ENCODE results near the gene AFDN. TPM values are rescaled to one million over a fixed set of nuclear protein-coding genes. Genes with fewer than 3 reads are reported as not detected.
"Not testable (repeated sequence)": the region's sequence is repeated elsewhere in the genome, so short reads cannot be mapped to it uniquely, and the experiment has no call there.

Gene AFDN
- total RNA-seq, 1 donor from 2014 or later, result 102 TPM

GRCh38 chr6:167973148-167973885 lies 146.6 kb downstream of the AFDN start:
- no peaks in the 10 kb centered on the region for H3K9me3 ChIP-seq (ENCODE audit: insufficient read depth, low read depth, low read length)
- no peaks in the 10 kb centered on the region for H3K36me3 Mint-ChIP-seq (ENCODE audit: low read depth, unreplicated experiment)
- no peak overlapping the region for H3K4me2 ChIP-seq (ENCODE audit: low read length)
- no peak for FAIRE-seq
- no peak overlapping the region for H2AFZ ChIP-seq (ENCODE audit: low read depth, low read length)
- TF ChIP-seq CTCF (IDR thresholded peaks at IDR 0.05; ENCODE audit: insufficient read depth, low read depth, low read length) (no peak), EZH2 (IDR thresholded peaks at IDR 0.05; ENCODE audit: insufficient read depth, low read length) (no peak)
- H3K9ac ChIP-seq (ENCODE audit: low read length), result no peak overlapping the region
- peaks cover 2% of the 10 kb centered on the region for H3K36me3 ChIP-seq (ENCODE audit: insufficient read depth, low read length)
- DNase-seq (ENCODE audit: low read depth), result no peak
- H3K4me1 ChIP-seq (ENCODE audit: insufficient read depth, low read length), result peaks cover 5% of the 10 kb centered on the region
- no peaks in the 10 kb centered on the region for H3K27me3 Mint-ChIP-seq (ENCODE audit: low read depth, unreplicated experiment)
- H3K4me3 ChIP-seq (ENCODE audit: insufficient read depth, low read depth, low read length), result no peak overlapping the region
- H4K20me1 ChIP-seq (ENCODE audit: insufficient read depth, low read length), result no peaks in the 10 kb centered on the region
- no peaks in the 10 kb centered on the region for H3K9me3 Mint-ChIP-seq (ENCODE audit: unreplicated experiment)
- H3K4me1 Mint-ChIP-seq (ENCODE audit: low read depth, unreplicated experiment), result peaks cover 12% of the 10 kb centered on the region
- no peak overlapping the region for H3K27ac Mint-ChIP-seq (ENCODE audit: unreplicated experiment)
- H3K4me3 Mint-ChIP-seq (ENCODE audit: unreplicated experiment), result no peak overlapping the region
- no peaks in the 10 kb centered on the region for H3K27me3 ChIP-seq (ENCODE audit: insufficient read depth, low read length)
- H3K27ac ChIP-seq (ENCODE audit: low read depth, low read length), result no peak overlapping the region
- no peaks in the 10 kb centered on the region for H3K79me2 ChIP-seq (ENCODE audit: insufficient read depth, low read length)

DNA sequence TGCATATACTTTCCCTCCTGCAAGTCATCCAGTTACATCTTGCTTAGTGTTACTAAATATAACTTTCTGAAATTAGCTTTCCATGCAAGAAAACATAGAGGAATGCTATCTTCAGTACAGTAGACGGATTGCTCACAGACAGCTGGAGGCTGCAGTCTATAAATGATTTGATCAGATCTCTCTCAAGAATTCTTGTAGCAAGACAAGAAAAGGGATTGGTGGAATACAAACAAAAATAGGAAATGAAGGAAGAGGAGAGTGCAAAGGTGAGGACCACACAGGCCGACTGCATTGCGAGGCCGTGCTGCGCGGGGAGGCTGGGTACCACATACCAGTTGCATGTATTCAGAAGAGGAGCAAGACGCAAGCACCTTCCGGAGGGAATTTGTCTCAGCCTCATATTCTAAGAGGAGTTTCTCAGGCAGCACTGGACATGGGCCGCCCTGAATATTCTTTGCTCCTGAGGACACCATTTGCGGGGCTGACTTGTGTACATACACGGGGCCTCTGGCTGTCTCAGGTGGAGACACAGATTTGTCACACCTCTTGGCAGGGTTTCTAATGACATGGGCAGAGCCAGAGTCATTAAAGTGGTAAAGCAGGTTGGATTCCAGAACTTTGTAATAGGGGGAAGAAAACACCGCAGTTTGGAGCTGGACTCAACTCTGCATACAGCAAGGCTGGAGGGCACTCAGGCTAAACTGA lies 148.1 kb downstream of the AFDN start:
- Histone ChIP-seq H3K27me3 (ENCODE audit: insufficient read depth, low read length) (no peaks in the 10 kb centered on the region), H3K9ac (ENCODE audit: low read length) (peak overlapping the region; percentile 20), H3K27ac (ENCODE audit: low read depth, low read length) (peak overlapping the region; percentile 13), H3K79me2 (ENCODE audit: insufficient read depth, low read length) (no peaks in the 10 kb centered on the region), H3K4me3 (ENCODE audit: insufficient read depth, low read depth, low read length) (no peak overlapping the region), H3K4me2 (ENCODE audit: low read length) (peak overlapping the region; percentile 56), H2AFZ (ENCODE audit: low read depth, low read length) (no peak overlapping the region), H3K9me3 (ENCODE audit: insufficient read depth, low read depth, low read length) (no peaks in the 10 kb centered on the region), H3K36me3 (ENCODE audit: insufficient read depth, low read length) (peaks cover 2% of the 10 kb centered on the region), H4K20me1 (ENCODE audit: insufficient read depth, low read length) (no peaks in the 10 kb centered on the region), H3K4me1 (ENCODE audit: insufficient read depth, low read length) (peaks cover 5% of the 10 kb centered on the region)
- peak overlapping the region; percentile 2 for H3K4me3 Mint-ChIP-seq (ENCODE audit: unreplicated experiment)
- DNase-seq (ENCODE audit: low read depth) (no peak), FAIRE-seq (no peak)
- no peaks in the 10 kb centered on the region for H3K9me3 Mint-ChIP-seq (ENCODE audit: unreplicated experiment)
- H3K27ac Mint-ChIP-seq (ENCODE audit: unreplicated experiment), result no peak overlapping the region
- no peak for TF ChIP-seq CTCF (IDR thresholded peaks at IDR 0.05; ENCODE audit: insufficient read depth, low read depth, low read length)
- TF ChIP-seq EZH2 (IDR thresholded peaks at IDR 0.05; ENCODE audit: insufficient read depth, low read length), result no peak
- no peaks in the 10 kb centered on the region for H3K36me3 Mint-ChIP-seq (ENCODE audit: low read depth, unreplicated experiment)
- no peaks in the 10 kb centered on the region for H3K27me3 Mint-ChIP-seq (ENCODE audit: low read depth, unreplicated experiment)
- peaks cover 12% of the 10 kb centered on the region for H3K4me1 Mint-ChIP-seq (ENCODE audit: low read depth, unreplicated experiment)

DNA sequence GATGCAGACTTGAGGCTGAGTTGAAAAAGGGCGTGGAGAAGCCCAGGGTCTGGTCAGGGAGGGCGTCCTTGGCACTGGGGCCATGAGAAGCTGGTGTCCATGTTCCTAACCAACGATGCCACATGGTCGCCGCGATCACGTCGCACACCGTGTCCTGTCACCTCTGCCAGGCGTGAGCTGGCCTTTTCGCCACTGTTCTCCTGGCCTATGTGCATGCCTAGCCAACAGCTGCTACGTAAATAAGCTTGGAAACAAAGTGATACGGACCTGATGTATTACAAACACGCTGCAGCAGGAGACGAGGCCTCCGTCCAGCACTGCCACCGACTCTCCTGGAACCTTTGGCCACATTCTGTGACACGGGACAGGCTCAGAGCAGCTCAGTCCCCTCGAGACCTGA lies 148.7 kb downstream of the AFDN start:
- no peak overlapping the region for H2AFZ ChIP-seq (ENCODE audit: low read depth, low read length)
- H3K9ac ChIP-seq (ENCODE audit: low read length), result peak overlapping the region; percentile 20
- Mint-ChIP-seq H3K4me3 (ENCODE audit: unreplicated experiment) (no peak overlapping the region), H3K4me1 (ENCODE audit: low read depth, unreplicated experiment) (peaks cover 12% of the 10 kb centered on the region), H3K9me3 (ENCODE audit: unreplicated experiment) (no peaks in the 10 kb centered on the region), H3K27me3 (ENCODE audit: low read depth, unreplicated experiment) (no peaks in the 10 kb centered on the region), H3K36me3 (ENCODE audit: low read depth, unreplicated experiment) (no peaks in the 10 kb centered on the region), H3K27ac (ENCODE audit: unreplicated experiment) (no peak overlapping the region)
- TF ChIP-seq EZH2 (IDR thresholded peaks at IDR 0.05; ENCODE audit: insufficient read depth, low read length), result no peak
- no peak for TF ChIP-seq CTCF (IDR thresholded peaks at IDR 0.05; ENCODE audit: insufficient read depth, low read depth, low read length)
- FAIRE-seq (no peak), DNase-seq (ENCODE audit: low read depth) (no peak)
- H3K36me3 ChIP-seq (ENCODE audit: insufficient read depth, low read length), result peaks cover 2% of the 10 kb centered on the region
- H3K79me2 ChIP-seq (ENCODE audit: insufficient read depth, low read length), result no peaks in the 10 kb centered on the region
- peak overlapping the region; percentile 13 for H3K27ac ChIP-seq (ENCODE audit: low read depth, low read length)
- no peaks in the 10 kb centered on the region for H4K20me1 ChIP-seq (ENCODE audit: insufficient read depth, low read length)
- H3K4me1 ChIP-seq (ENCODE audit: insufficient read depth, low read length), result peaks cover 5% of the 10 kb centered on the region
- no peak overlapping the region for H3K4me3 ChIP-seq (ENCODE audit: insufficient read depth, low read depth, low read length)
- no peaks in the 10 kb centered on the region for H3K27me3 ChIP-seq (ENCODE audit: insufficient read depth, low read length)
- H3K9me3 ChIP-seq (ENCODE audit: insufficient read depth, low read depth, low read length), result no peaks in the 10 kb centered on the region
- no peak overlapping the region for H3K4me2 ChIP-seq (ENCODE audit: low read length)

DNA sequence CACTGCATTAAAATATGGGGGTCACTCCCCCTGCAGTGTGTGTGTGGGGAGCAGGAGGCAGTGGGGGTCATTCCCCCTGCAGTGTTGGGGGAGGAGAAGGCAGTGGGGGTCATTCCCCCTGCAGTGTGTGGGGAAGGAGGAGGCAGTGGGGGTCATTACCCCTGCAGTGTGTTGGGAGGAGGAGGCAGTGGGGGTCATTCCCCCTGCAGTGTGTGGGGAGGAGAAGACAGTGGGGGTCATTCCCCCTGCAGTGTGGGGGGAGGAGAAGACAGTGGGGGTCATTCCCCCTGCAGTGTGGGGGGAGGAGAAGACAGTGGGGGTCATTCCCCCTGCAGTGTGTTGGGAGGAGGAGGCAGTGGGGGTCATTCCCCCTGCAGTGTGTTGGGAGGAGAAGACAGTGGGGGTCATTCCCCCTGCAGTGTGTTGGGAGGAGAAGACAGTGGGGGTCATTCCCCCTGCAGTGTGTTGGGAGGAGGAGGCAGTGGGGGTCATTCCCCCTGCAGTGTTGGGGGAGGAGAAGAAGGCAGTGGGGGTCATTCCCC lies 149.5 kb downstream of the AFDN start:
- not testable (repeated sequence) for H3K4me3 ChIP-seq (ENCODE audit: insufficient read depth, low read depth, low read length); H3K27me3 Mint-ChIP-seq (ENCODE audit: low read depth, unreplicated experiment); DNase-seq (ENCODE audit: low read depth); H3K4me1 ChIP-seq (ENCODE audit: insufficient read depth, low read length); FAIRE-seq; H3K36me3 ChIP-seq (ENCODE audit: insufficient read depth, low read length); H3K27ac Mint-ChIP-seq (ENCODE audit: unreplicated experiment); H3K4me3 Mint-ChIP-seq (ENCODE audit: unreplicated experiment); H2AFZ ChIP-seq (ENCODE audit: low read depth, low read length); H3K27me3 ChIP-seq (ENCODE audit: insufficient read depth, low read length); H3K9ac ChIP-seq (ENCODE audit: low read length); H3K4me2 ChIP-seq (ENCODE audit: low read length); H3K27ac ChIP-seq (ENCODE audit: low read depth, low read length); H3K9me3 Mint-ChIP-seq (ENCODE audit: unreplicated experiment); H3K36me3 Mint-ChIP-seq (ENCODE audit: low read depth, unreplicated experiment); H4K20me1 ChIP-seq (ENCODE audit: insufficient read depth, low read length); H3K9me3 ChIP-seq (ENCODE audit: insufficient read depth, low read depth, low read length); H3K79me2 ChIP-seq (ENCODE audit: insufficient read depth, low read length)
- peaks cover 19% of the 10 kb centered on the region for H3K4me1 Mint-ChIP-seq (ENCODE audit: low read depth, unreplicated experiment)

Measured in astrocyte (in vitro differentiated cells and primary cell).